ENCODE results near the gene OR52D1.

The OR52D1 gene

GRCh38 chr11:5514841-5515240 lies 26.4 kb downstream of the OR52D1 start:
- TF ChIP-seq MAX (IDR thresholded peaks at IDR 0.05; ENCODE audit: low read depth, low read length) (no peak), MYC (IDR thresholded peaks at IDR 0.05; ENCODE audit: low read depth, low read length) (no peak), CTCF (IDR thresholded peaks at IDR 0.05; ENCODE audit: low read depth, low read length) (no peak), POLR2A (IDR thresholded peaks at IDR 0.05; ENCODE audit: extremely low read depth, insufficient read length) (no peak)
- H3K4me3 ChIP-seq (ENCODE audit: low read depth, low read length) = no peak overlapping the region
- no peak for DNase-seq (ENCODE audit: low read depth)

DNA sequence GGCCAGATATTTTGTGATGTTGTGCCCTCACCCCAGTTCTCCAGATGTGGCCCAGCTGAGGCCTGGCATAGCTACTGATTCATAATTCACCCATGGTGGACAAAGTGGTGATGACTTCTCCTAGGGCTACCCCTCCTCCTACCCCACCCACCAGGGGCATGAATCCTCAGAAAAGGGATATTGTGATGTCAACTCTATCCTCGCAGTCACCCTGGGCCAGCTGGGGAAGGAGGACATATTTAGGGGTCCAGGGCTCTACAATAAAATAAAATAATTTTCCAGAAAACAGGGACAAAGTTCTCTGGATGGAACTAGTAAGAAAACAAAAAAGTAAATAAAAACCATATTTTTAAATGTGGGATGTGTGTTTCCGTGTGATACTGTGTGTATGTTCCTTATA lies 28.1 kb downstream of the OR52D1 start, which contains the start of gene UBQLNL:
UBQLNL (minus strand) TSS at position 101 of the 400 bp plus-strand sequence. CDS start 258 bp downstream, outside the sequence.
- no peak for DNase-seq (ENCODE audit: low read depth)
- no peak for TF ChIP-seq MAX (IDR thresholded peaks at IDR 0.05; ENCODE audit: low read depth, low read length)
- TF ChIP-seq CTCF (IDR thresholded peaks at IDR 0.05; ENCODE audit: low read depth, low read length) = no peak
- no peak for TF ChIP-seq POLR2A (IDR thresholded peaks at IDR 0.05; ENCODE audit: extremely low read depth, insufficient read length)
- no peak for TF ChIP-seq MYC (IDR thresholded peaks at IDR 0.05; ENCODE audit: low read depth, low read length)

GRCh38 chr11:5521540-5521939 lies 33.1 kb downstream of the OR52D1 start:
- no peak for DNase-seq (ENCODE audit: low read depth)
- TF ChIP-seq CTCF (IDR thresholded peaks at IDR 0.05; ENCODE audit: low read depth, low read length) = no peak
- H3K4me3 ChIP-seq (ENCODE audit: low read depth, low read length) = no peak overlapping the region

More for the DNA sequence above, 28.1 kb downstream of the OR52D1 start, which contains the start of gene UBQLNL:
- H3K4me3 ChIP-seq (ENCODE audit: low read depth, low read length) = no peak within 1 kb of the TSS

GRCh38 chr11:5522308-5522707 lies 33.8 kb downstream of the OR52D1 start:
- H3K4me3 ChIP-seq (ENCODE audit: low read depth, low read length) = no peak overlapping the region
- TF ChIP-seq CTCF (IDR thresholded peaks at IDR 0.05; ENCODE audit: low read depth, low read length) = no peak
- TF ChIP-seq MYC (IDR thresholded peaks at IDR 0.05; ENCODE audit: low read depth, low read length) = no peak
- TF ChIP-seq POLR2A (IDR thresholded peaks at IDR 0.05; ENCODE audit: extremely low read depth, insufficient read length) = no peak
- DNase-seq (ENCODE audit: low read depth) = no peak

DNA sequence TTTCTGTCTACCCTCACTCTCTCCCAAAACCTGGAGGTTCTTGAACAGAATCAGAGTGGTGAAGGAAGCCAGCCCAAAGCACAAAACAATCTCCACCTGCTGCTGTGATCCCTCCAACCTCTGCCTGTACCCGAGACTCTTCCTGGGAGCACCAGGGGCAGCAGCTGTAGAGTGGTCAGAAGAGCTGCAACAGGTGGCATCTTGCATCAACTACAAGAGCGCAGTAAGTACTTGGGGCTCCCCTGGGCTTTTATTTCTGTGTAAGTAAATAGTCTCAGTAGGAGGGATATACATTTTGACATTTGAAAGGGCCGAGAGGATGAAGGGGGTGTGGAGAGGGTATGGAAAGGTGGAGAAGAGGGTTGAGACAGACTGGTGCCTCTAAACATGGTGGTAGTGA lies 36.3 kb downstream of the OR52D1 start:
- no peak for DNase-seq (ENCODE audit: low read depth)
- no peak for TF ChIP-seq CTCF (IDR thresholded peaks at IDR 0.05; ENCODE audit: low read depth, low read length)
- TF ChIP-seq MYC (IDR thresholded peaks at IDR 0.05; ENCODE audit: low read depth, low read length) = no peak
- no peak for TF ChIP-seq POLR2A (IDR thresholded peaks at IDR 0.05; ENCODE audit: extremely low read depth, insufficient read length)
- TF ChIP-seq MAX (IDR thresholded peaks at IDR 0.05; ENCODE audit: low read depth, low read length) = no peak
- no peak overlapping the region for H3K4me3 ChIP-seq (ENCODE audit: low read depth, low read length)

DNA sequence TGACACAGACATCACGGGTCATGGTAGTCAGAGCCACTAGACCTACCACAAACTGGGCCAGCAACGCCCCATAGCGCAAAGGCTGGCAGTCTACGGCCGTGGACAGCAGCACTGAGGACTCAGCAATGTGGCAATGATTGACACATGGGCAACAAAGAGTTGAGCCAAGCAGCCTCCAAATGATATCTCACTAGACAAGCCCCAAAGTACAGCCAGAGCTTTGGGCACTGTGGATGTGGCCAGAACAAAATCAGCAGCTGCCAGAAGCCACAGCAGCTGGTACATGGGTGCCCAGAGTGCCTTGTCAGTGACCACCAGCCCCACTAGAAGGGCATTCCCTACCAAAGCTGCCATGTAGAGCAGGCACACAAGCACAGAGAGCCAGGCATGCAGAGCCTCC lies 39.2 kb downstream of the OR52D1 start:
- no peak overlapping the region for H3K4me3 ChIP-seq (ENCODE audit: low read depth, low read length)
- no peak for DNase-seq (ENCODE audit: low read depth)
- TF ChIP-seq CTCF (IDR thresholded peaks at IDR 0.05; ENCODE audit: low read depth, low read length) (no peak), MAX (IDR thresholded peaks at IDR 0.05; ENCODE audit: low read depth, low read length) (no peak), MYC (IDR thresholded peaks at IDR 0.05; ENCODE audit: low read depth, low read length) (no peak), POLR2A (IDR thresholded peaks at IDR 0.05; ENCODE audit: extremely low read depth, insufficient read length) (no peak)
